Naive thymus-derived CD8-positive, alpha-beta T cell (primary cell): ENCODE measurements around the gene PPP1R14C. TPM values are rescaled to one million over a fixed set of nuclear protein-coding genes. Genes with fewer than 3 reads are reported as not detected.

ENCODE experiments used
- ATAC-seq, 2 donors: fragments of 150-1000 bp; cut with Tn5 transposase in 1 of 2; sonication (Bioruptor Pico), chemical (Tn5 transposase) in 1 of 2; 1 replicate in 1 of 2; 2 replicates in 1 of 2; pipeline ENCODE4 v1.10.0; 2021; ENCODE audit warnings: mild to moderate bottlenecking in 2 of 2, moderate library complexity in 2 of 2
- POLR2A ChIA-PET: fragments of 350-600 bp; sonication (Branson Sonifier 250); formaldehyde crosslinking; loops from one replicate; lab custom pipeline; 2021; ENCODE audit warnings: antibody characterized with exemption; lab: Charles Lee
- DNase-seq, 10 donors: peaks; one replicate each; pipeline versions ENCODE4 v3.0.0 to v3.0.0-alpha.2; 2020 to 2022
- H3K27ac Mint-ChIP-seq, 10 donors: one replicate each; pipeline ENCODE4 v1.8.0; 2020 to 2022; ENCODE audit warnings: mild to moderate bottlenecking in 10 of 10, mixed read lengths in 10 of 10, moderate library complexity in 4 of 10, inconsistent platforms in 1 of 10
- H3K27me3 Mint-ChIP-seq, 5 donors: one replicate each; pipeline ENCODE4 v1.8.0; 2021 to 2022; ENCODE audit warnings: mixed read lengths in 5 of 5
- H3K36me3 Mint-ChIP-seq, 3 donors: one replicate each; pipeline ENCODE4 v1.8.0; 2020 to 2022; ENCODE audit warnings: mixed read lengths in 3 of 3, mild to moderate bottlenecking in 2 of 3, inconsistent platforms in 1 of 3
- H3K4me1 Mint-ChIP-seq, 4 donors: one replicate each; pipeline ENCODE4 v1.8.0; 2021 to 2022; ENCODE audit warnings: mixed read lengths in 4 of 4
- H3K4me3 Mint-ChIP-seq, 10 donors: one replicate each; pipeline ENCODE4 v1.8.0; 2020 to 2022; ENCODE audit warnings: mild to moderate bottlenecking in 10 of 10, mixed read lengths in 10 of 10, moderate library complexity in 6 of 10, inconsistent platforms in 1 of 10
- H3K9me3 Mint-ChIP-seq, 9 donors: one replicate each; pipeline ENCODE4 v1.8.0; 2020 to 2022; ENCODE audit warnings: mixed read lengths in 9 of 9, mild to moderate bottlenecking in 3 of 9, inconsistent platforms in 1 of 9, moderate library complexity in 1 of 9
- polyA plus RNA-seq, 3 donors: library from polyadenylated mRNA; unstranded; fragments of 300-500 nt; fragmentation: Illumina TruSeq; gene quantifications; one replicate each; pipeline ENCODE4 v1.2.3, GENCODE V29; 2021
- total RNA-seq, 8 experiments: library from RNA in 2 of 8; stranded (reverse) in 2 of 8; gene quantifications; one replicate each; pipeline ENCODE4 v1.2.3 and lab custom pipeline; 2021 to 2026

Gene PPP1R14C
- total and polyA plus RNA-seq, 5 experiments from 2014 or later, result 0.24 TPM; not detected in 4

- DNase-seq (no peak), ATAC-seq (no peak)
- H3K4me3 Mint-ChIP-seq, result no peak overlapping the region
- H3K36me3 Mint-ChIP-seq, result no peaks in the 10 kb centered on the region
- peaks cover 1 to 25% (median 5%) of the 10 kb centered on the region in 5 donors for H3K27me3 Mint-ChIP-seq
- H3K27ac Mint-ChIP-seq, result no peak overlapping the region
- peaks cover 0 to 1% (median 0%) of the 10 kb centered on the region in 4 donors for H3K4me1 Mint-ChIP-seq
- H3K9me3 Mint-ChIP-seq, result no peaks in the 10 kb centered on the region
- POLR2A ChIA-PET, result no interaction called here
These were observed 61.2 kb downstream of the PPP1R14C start for GRCh38 chr6:150203871-150204545.

GRCh38 chr6:150204705-150205472 lies 62.0 kb downstream of the PPP1R14C start:
- no peak overlapping the region for H3K27ac Mint-ChIP-seq
- H3K4me1 Mint-ChIP-seq, result peaks cover 0 to 1% (median 0%) of the 10 kb centered on the region in 4 donors
- peaks cover 1 to 24% (median 5%) of the 10 kb centered on the region in 5 donors for H3K27me3 Mint-ChIP-seq
- no peak overlapping the region for H3K4me3 Mint-ChIP-seq
- no peaks in the 10 kb centered on the region for H3K36me3 Mint-ChIP-seq
- POLR2A ChIA-PET, result interaction anchor here (0.5 kb wide), 1 partner anchor 56 kb away, joined by 4 read pairs; no protein-coding TSS in a partner anchor
- no peak for ATAC-seq
- no peak for DNase-seq
- H3K9me3 Mint-ChIP-seq, result no peaks in the 10 kb centered on the region

GRCh38 chr6:150207931-150208570 lies 65.2 kb downstream of the PPP1R14C start:
- no peaks in the 10 kb centered on the region for H3K36me3 Mint-ChIP-seq
- peaks cover 0 to 21% (median 7%) of the 10 kb centered on the region in 5 donors for H3K27me3 Mint-ChIP-seq
- H3K9me3 Mint-ChIP-seq, result peaks cover 0 to 3% (median 0%) of the 10 kb centered on the region in 9 donors
- no peak overlapping the region for H3K4me3 Mint-ChIP-seq
- DNase-seq (no peak), ATAC-seq (no peak)
- H3K4me1 Mint-ChIP-seq, result peaks cover 0 to 5% (median 0%) of the 10 kb centered on the region in 4 donors
- H3K27ac Mint-ChIP-seq, result no peak overlapping the region
- POLR2A ChIA-PET, result no interaction called here

GRCh38 chr6:150208611-150209352 lies 65.9 kb downstream of the PPP1R14C start:
- H3K27ac Mint-ChIP-seq, result no peak overlapping the region
- no peaks in the 10 kb centered on the region for H3K36me3 Mint-ChIP-seq
- DNase-seq, result no peak
- peaks cover 0 to 3% (median 0%) of the 10 kb centered on the region in 9 donors for H3K9me3 Mint-ChIP-seq
- no peak for ATAC-seq
- no peak overlapping the region for H3K4me3 Mint-ChIP-seq
- H3K4me1 Mint-ChIP-seq, result peaks cover 0 to 5% (median 0%) of the 10 kb centered on the region in 4 donors
- POLR2A ChIA-PET, result no interaction called here
- H3K27me3 Mint-ChIP-seq, result peaks cover 0 to 21% (median 7%) of the 10 kb centered on the region in 5 donors

GRCh38 chr6:150209415-150209814 lies 66.6 kb downstream of the PPP1R14C start:
- DNase-seq (no peak), ATAC-seq (no peak)
- Mint-ChIP-seq H3K9me3 (peaks cover 0 to 3% (median 0%) of the 10 kb centered on the region in 9 donors), H3K27ac (no peak overlapping the region), H3K4me3 (no peak overlapping the region), H3K27me3 (peaks cover 0 to 21% (median 6%) of the 10 kb centered on the region in 5 donors), H3K4me1 (peaks cover 0 to 5% (median 0%) of the 10 kb centered on the region in 4 donors), H3K36me3 (no peaks in the 10 kb centered on the region)
- POLR2A ChIA-PET, result no interaction called here

GRCh38 chr6:150211700-150212511 lies 69.1 kb downstream of the PPP1R14C start:
- Mint-ChIP-seq H3K4me1 (peaks cover 0 to 5% (median 0%) of the 10 kb centered on the region in 4 donors), H3K36me3 (no peaks in the 10 kb centered on the region), H3K9me3 (peaks cover 0 to 3% (median 0%) of the 10 kb centered on the region in 9 donors), H3K4me3 (no peak overlapping the region), H3K27me3 (peaks cover 0 to 12% (median 4%) of the 10 kb centered on the region in 5 donors), H3K27ac (no peak overlapping the region)
- DNase-seq (no peak), ATAC-seq (no peak)
- POLR2A ChIA-PET, result no interaction called here

- H3K4me3 Mint-ChIP-seq, result no peak overlapping the region
- H3K9me3 Mint-ChIP-seq, result peaks cover 0 to 3% (median 0%) of the 10 kb centered on the region in 9 donors
- DNase-seq (no peak), ATAC-seq (no peak)
- POLR2A ChIA-PET, result no interaction called here
- no peaks in the 10 kb centered on the region for H3K36me3 Mint-ChIP-seq
- H3K27me3 Mint-ChIP-seq, result peaks cover 0 to 12% (median 4%) of the 10 kb centered on the region in 5 donors
- H3K27ac Mint-ChIP-seq, result no peak overlapping the region
- peaks cover 0 to 5% (median 0%) of the 10 kb centered on the region in 4 donors for H3K4me1 Mint-ChIP-seq
These were observed 69.9 kb downstream of the PPP1R14C start for GRCh38 chr6:150212778-150213177.

GRCh38 chr6:150213301-150213700 lies 70.5 kb downstream of the PPP1R14C start:
- peaks cover 0 to 3% (median 0%) of the 10 kb centered on the region in 9 donors for H3K9me3 Mint-ChIP-seq
- H3K27ac Mint-ChIP-seq, result no peak overlapping the region
- POLR2A ChIA-PET, result no interaction called here
- H3K27me3 Mint-ChIP-seq, result peaks cover 0 to 12% (median 4%) of the 10 kb centered on the region in 5 donors
- no peak for ATAC-seq
- H3K4me1 Mint-ChIP-seq, result peaks cover 0 to 5% (median 0%) of the 10 kb centered on the region in 4 donors
- H3K36me3 Mint-ChIP-seq, result no peaks in the 10 kb centered on the region
- no peak for DNase-seq
- H3K4me3 Mint-ChIP-seq, result no peak overlapping the region

GRCh38 chr6:150214310-150214709 lies 71.5 kb downstream of the PPP1R14C start:
- DNase-seq, result no peak
- peaks cover 0 to 12% (median 4%) of the 10 kb centered on the region in 5 donors for H3K27me3 Mint-ChIP-seq
- no peak overlapping the region for H3K27ac Mint-ChIP-seq

GRCh38 chr6:150220634-150221551 lies 78.0 kb downstream of the PPP1R14C start:
- POLR2A ChIA-PET, result no interaction called here
- H3K36me3 Mint-ChIP-seq, result no peaks in the 10 kb centered on the region
- peaks cover 4 to 21% (median 6%) of the 10 kb centered on the region in 5 donors for H3K27me3 Mint-ChIP-seq
- ATAC-seq (no peak), DNase-seq (no peak)
- H3K4me3 Mint-ChIP-seq, result no peak overlapping the region
- H3K4me1 Mint-ChIP-seq, result no peaks in the 10 kb centered on the region
- H3K27ac Mint-ChIP-seq, result no peak overlapping the region
- peaks cover 0 to 2% (median 0%) of the 10 kb centered on the region in 9 donors for H3K9me3 Mint-ChIP-seq

More at GRCh38 chr6:150214310-150214709, 71.5 kb downstream of the PPP1R14C start:
- H3K9me3 Mint-ChIP-seq, result peaks cover 0 to 3% (median 0%) of the 10 kb centered on the region in 9 donors
- no peak overlapping the region for H3K4me3 Mint-ChIP-seq
- peaks cover 0 to 5% (median 0%) of the 10 kb centered on the region in 4 donors for H3K4me1 Mint-ChIP-seq
- no peak for ATAC-seq
- no peaks in the 10 kb centered on the region for H3K36me3 Mint-ChIP-seq
- POLR2A ChIA-PET, result no interaction called here

GRCh38 chr6:150224820-150225219 lies 82.0 kb downstream of the PPP1R14C start:
- H3K27ac Mint-ChIP-seq, result no peak overlapping the region
- peaks cover 8 to 26% (median 10%) of the 10 kb centered on the region in 5 donors for H3K27me3 Mint-ChIP-seq
- no peak for ATAC-seq
- no peak for DNase-seq
- H3K4me1 Mint-ChIP-seq, result no peaks in the 10 kb centered on the region
- no peaks in the 10 kb centered on the region for H3K9me3 Mint-ChIP-seq
- no peak overlapping the region for H3K4me3 Mint-ChIP-seq
- POLR2A ChIA-PET, result no interaction called here
- H3K36me3 Mint-ChIP-seq, result no peaks in the 10 kb centered on the region
